HG03354 (cell line): ENCODE data around the gene YBX3.
A peak's percentile ranks its signal among the peaks of the same experiment; 100 is the strongest.

ENCODE experiments used
- ATAC-seq: cut with Tn5 transposase; IDR thresholded peaks from one replicate; pipeline ENCODE4 v1.9.1; 2021; ENCODE audit warnings: mild to moderate bottlenecking; ENCODE audit not compliant: unreplicated experiment, poor library complexity, severe bottlenecking

YBX3 gene

DNA sequence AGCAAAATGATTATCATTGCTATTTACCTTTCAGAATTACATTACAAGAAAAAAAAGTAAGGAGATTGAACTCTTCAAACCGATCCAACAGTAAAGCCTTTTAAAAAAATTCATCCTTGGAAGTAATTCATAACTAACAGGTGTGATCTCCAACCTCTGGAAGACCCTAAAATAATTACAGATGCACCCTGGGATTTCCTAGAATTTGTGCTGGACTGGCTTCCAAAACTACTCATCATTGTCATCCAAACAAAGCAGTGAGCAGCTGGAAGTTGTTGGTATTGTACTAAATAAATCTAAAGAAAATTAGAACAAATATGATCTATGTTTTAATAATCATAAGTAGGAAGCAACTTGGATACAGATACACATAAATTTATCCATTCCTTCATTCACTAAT lies 1.9 kb upstream of the YBX3 start:
- ATAC-seq: no peak

DNA sequence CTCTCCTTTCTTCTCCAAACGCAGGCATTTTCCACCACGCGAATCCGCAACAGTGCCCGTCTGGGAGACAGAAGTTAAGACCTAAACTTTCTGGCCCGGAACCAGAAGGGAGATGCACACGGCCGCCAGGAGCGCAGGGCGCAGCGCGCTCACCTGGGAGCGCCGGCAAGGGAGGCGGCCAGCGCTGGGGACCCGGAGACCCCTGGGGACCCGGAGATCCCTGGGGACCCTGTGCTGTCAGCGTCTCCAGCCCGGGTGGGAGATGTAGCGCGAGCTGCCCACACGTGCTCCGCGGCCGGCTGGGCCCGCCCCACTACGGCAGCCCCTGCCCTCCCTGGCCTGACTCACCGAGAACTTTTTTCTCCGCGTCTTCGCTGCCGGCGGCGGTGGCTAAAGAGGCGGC lies 620 bp downstream of the YBX3 start:
- peak; percentile 53 for ATAC-seq

DNA sequence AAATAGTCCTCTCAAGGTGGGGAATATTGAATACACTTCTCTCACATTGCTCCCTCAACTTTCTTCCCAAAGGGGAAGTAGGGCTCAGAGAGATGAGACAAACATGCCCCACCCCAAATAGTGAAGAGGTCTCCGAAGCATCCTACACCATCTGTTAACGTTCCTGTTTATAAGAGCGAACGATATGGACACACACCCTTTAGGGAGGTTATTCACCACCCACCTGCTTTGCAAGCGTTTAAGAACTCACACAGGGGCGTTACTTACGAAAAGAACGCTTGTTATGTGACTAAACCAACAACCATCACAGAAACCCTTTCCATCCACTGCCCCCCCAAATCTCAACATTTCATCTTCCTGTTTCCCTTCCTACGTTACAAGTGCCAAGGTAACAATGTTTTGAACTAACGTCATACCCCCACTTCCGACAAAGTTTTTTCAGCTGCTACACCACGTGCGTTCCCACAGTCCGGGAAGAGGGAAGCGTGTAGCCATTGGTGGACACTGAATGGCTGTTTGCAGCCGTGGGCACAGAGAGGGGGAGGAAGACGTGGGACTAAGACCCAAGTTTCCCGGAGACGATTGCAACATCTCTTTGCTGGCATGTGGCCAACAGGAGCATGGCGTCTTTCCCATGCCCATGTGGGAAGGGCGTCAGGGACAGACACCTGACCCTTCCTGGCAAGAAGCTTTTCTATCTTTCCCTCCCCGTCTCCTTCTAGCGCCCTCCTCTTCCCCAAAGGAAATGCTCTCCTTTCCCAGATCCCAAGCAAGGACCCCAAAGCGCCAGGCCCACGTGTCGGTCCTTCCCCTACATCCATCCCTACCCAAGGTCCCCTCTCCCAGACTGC lies 1.2 kb downstream of the YBX3 start:
- ATAC-seq: peak; percentile 51

DNA sequence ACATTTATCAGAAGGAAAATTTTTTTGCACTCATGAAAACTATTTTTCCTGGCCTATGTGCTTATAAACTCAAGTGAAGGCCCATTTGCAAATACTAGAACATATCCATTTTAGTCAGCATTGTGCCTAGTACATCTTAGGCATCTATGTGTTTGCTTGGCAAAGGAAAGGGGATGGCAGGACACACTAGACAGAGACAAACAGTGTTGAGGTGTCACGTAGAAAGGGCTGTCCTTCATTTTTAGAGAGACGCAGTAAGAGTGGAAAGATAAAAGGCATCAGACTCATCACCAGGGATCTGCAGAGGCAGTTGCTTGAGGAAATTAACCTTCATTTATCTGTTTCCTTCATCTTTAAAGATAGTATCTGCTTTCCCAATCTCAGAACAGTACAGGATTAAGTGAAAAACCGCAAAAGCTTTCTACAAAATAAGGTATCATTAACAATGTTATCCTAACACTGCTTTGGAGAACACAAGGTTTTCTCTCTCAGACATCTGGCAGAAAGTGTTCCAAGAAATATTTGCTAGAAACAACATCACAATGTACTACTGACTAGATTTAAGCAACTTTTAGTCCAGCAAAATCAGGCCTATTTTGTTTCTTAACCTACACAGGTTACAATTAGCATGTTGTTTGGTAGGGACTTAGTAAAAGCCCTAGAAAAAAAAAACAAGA lies 2.0 kb downstream of the YBX3 start:
- ATAC-seq: no peak

DNA sequence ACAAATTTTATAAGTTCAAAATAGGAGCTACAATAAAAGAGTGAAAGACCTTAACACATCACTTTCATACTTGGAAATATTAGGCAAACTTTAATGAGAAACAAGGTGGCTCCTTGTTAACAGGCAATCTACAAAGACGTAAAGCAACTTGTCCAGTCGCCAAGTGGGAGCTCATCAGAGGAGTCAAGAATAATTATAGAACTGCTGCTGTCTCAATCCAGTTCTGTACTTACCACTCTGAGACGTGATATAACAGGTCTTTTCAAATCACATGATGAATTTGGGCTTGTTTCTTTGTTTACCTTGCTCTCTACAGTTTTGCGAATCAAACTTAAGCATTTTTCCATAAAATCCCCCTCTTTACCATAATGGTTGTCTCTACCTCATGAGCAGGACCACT lies 3.6 kb downstream of the YBX3 start:
- ATAC-seq: no peak

DNA sequence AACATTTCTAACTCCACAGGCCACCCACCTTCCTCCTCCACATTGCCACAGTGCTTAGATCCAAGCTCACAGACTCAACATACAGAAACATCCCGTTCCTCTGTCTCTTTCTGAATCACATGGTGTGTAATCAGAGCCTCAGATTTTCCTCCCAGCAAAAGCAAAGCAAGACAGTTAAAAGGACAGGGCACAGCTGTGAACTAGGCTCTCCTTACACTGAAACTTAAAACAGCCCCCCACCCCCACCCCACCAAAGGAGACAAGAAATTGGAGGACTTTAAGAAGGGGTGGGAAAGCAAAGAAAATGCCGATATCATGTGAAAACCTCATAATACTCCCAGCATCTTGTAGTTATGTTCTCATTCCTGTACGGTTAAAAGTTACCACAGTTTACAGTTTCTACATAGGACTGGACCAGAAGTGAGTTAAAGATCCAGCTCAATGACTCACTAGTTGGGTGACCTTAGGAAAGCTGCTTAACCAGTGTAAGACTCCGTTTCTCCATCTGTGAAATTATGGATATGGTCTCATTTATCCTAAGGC lies 4.8 kb downstream of the YBX3 start:
- ATAC-seq: no peak

DNA sequence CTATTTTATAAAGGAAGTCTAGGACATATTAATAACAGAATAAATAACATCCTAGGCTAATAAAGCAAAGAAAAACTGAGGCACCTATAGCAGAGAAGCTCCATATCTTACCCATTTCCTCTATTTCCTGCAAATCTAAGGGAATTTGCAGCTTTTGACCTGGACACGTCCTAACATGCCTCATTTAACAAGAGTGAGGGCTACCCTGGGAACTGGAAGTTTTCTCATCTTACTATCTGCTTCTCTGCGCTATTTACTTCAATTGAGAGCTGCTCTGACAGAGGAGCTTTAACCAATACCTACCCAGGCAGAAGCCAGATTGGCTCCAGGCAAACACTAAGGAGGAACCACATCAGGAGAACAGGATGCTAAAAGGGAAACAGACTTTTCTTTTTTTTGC lies 5.7 kb downstream of the YBX3 start:
- no peak for ATAC-seq

DNA sequence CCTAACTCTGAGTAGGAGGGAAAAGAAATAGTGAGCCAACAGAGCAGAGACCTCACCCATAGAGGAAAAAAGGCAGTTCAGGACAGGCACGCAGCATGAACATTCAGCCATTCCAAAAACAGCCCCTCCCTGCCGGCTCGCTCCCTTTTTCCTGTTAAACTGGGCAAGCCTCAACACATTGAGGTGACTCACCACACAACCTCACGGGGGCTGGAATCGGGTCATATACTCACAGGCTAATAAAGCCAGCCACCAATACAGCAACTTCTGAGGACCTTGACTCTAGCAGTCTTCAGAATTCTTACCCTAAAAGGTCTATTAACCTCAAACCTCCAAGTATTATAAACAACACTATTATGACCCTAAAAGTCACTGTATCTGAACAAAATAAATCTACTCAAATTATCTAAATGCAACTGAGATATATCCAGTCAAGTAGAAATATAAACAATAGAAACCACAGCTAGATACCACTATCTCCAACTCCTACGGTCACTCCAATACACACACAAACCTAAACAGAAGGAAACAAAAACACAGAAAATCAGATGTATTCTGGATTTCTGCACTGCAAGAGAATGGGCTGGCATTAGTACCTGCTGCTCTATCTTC lies 6.3 kb downstream of the YBX3 start:
- ATAC-seq: no peak

DNA sequence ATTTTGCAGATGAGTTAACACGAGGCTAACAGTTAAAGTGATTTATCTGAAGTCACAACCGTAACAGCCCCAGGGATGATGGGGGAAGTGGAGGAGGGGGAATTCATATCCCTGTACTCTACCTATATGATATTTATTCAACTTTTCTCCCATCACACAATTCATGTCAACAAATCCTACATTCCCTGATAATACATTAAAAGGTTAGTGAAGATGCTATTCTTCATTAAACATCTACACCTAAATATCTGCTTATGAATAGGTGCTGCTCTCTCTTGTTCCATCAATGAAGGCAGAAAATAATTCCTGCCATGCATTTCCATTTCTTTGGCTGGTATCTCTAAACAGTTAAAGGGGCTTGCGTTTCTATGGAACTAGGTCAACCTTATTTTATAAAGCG lies 6.8 kb downstream of the YBX3 start:
- no peak for ATAC-seq

DNA sequence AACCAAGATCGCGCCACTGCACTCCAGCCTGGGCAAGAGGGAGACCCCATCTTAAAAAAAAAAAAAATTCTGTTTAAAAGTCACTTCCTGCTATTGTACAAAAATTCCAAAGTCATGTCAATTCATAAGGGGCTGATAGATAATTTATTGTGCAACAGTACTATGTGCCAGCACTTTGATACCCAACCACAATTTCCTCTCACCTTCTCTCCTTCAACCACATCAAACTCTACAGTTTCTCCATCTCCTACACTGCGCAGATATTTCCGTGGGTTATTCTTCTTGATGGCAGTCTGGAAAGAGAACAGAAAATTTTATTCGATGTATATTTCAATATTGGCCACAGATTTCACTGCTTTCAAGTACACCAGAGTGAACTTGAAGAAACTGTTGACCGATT lies 7.6 kb downstream of the YBX3 start:
- no peak for ATAC-seq

DNA sequence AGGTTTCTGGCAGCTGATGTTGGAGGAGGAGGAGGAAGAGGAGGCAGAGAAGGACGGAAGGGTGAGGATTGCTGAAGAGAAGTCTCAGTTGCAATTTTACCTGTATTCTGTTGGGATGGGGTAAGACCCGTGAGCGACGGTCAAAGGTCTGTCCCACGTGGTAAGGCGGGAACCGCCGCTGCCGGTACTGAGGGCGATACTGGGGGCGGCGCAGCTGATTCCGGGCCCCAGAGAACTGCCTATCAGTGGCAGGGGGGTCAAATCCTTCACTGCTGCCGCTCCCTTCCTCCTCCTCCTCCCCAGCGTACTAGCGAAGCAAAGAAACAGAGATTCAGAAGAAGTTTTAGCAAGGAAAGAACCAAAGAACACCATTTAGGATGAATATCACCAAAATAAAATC lies 13.3 kb downstream of the YBX3 start:
- no peak for ATAC-seq

DNA sequence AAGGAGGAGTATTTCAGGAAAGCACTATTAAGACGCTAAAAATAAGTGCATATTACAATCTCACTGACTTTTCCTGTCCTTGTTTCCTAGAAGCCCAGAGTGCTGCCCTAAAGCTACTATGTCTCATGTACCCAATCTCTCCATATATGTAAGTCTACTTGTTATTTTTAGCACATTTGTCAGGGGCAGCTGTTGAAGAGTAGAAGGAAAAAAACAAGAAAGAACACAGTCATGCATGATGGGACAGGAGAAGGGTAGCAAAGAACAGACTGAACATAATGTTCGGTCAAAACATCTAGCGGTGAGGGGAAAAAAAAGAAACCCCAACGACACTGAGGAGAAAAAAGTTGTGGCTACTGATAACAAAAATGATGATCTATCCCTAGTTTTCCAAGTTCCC lies 14.3 kb downstream of the YBX3 start:
- no peak for ATAC-seq

DNA sequence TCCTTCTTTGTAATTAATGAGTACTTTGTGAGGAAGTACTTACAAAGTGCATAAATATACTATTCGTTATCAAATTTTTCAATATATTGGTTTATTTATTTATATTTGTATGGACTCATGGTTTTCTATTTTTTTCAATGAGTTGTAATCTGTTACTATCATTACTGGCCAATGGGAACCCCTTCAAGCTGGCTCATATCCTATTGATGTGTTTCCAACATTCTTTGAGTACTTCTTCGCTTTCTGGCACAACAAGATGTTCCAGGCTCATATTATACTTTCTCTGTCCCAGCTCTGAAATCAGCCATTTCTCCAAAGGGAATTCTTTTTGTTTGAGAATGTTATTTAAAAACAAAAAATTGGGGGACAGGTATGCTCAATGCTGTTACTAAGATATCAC lies 17.5 kb downstream of the YBX3 start:
- ATAC-seq: no peak

DNA sequence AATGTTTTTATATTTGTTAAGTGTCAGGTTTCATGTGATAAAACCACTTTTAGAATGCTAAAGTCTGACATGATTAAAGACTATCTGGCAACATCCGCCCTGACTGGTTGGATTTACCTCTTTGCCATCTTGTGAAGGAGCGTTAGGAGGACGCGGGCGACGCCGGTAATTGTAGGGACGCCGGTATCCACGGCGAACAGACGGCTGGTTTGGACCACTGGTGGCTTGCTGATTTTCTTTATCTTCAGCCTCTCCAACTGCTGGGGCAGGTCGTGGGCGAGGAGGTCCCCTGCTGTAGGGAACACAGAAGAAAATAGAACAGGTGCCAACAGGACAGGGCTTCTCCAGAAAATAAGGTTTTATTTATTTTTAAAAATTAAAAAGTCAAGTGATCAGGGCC lies 21.3 kb downstream of the YBX3 start:
- ATAC-seq: no peak

DNA sequence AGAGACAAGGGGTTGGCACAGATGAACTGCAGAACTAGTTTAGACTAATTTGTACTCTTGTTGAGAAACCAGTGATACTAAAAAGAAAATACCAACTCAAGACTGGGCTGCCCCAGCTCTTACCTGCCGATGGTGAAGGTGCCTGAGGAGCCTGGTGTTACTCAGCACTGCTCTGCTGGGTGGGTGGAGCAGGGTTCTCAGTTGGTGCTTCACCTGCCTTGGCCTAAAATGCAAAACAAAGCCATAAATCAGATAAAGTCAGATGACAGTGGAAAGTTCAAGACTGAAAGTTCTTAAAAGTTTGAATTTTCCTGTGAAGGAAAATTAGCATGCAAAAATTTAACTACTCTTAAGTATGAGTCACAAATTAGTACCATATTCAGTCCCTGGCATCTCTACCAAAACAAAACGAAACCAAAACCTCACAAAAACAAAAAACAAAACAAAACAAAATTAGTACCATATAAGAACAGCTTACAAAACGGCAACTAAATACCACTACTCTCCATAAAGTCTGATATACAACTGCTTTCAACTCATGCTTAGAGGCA lies 21.9 kb downstream of the YBX3 start:
- peak; percentile 76 for ATAC-seq

DNA sequence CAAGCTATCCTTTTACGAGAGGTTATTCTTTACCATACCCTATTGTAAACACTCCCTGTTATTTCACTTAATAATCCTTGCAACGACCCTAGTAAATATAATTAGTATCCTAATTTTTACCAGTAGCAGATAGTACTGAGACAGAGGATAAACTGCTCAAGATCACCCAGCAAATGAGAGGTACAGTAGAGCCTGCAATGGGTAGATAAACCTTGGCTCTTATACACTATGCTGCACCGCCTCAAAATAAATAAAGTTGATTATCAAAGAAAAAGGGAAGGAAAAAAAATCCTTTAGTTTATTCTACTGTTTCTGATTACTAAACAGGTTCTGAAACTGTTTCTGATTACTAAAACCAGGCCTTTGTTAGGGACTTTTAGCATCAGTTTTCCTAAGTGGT lies 22.5 kb downstream of the YBX3 start:
- no peak for ATAC-seq

DNA sequence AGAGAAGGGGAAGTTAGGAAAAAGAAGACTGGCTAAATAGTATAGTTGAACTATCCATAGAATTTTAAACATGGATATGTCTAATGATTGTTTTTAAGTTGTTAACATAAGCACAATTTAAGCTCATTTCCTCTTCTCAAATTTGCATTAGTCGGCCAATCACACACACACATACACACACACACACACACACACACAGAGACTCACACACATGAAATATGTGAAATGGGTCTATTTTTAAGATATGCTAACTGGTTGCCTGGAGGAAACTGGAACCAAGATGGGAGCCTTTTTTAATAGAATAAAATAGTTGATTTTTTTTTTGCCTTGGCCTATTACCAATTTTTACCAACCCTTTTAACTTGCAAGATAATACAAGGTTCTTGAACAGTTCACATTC lies 25.3 kb downstream of the YBX3 start:
- no peak for ATAC-seq

DNA sequence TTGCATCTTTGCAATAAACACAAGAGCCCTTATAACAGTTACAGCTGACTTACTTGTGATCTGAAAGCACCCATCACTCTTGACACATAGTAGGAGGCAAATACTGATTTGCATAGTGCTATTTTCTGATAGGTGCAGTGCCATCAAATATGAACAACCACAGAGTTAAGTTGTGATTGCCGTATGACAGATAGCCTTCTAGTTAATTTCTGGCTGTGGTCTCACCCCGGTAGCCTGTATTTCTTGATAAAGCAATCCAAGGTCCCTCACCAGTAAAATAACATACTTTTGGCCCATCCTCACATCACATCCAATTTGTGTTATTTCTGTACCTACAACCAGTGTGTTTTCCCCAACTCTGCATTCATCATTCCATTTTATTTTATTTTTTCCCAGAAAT lies 26.0 kb downstream of the YBX3 start:
- no peak for ATAC-seq

DNA sequence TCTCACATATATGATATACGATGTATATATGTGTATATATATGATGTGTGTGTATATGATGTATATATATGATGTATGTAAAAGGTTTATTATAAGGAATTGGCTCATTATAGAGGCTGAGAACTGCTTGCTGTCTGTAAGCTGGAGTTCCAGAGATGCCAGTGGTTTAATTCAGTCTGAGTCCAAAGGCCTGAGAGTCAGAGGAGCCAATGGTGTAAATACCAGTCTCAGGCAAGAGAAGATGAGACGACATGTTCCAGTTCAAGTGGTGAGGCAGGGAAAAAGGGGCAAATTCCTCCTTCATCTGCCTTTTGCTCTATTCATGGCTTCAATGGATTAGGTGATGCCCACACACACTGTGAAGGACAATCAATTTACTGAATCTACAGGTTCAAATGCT lies 32.2 kb downstream of the YBX3 start:
- ATAC-seq: no peak

DNA sequence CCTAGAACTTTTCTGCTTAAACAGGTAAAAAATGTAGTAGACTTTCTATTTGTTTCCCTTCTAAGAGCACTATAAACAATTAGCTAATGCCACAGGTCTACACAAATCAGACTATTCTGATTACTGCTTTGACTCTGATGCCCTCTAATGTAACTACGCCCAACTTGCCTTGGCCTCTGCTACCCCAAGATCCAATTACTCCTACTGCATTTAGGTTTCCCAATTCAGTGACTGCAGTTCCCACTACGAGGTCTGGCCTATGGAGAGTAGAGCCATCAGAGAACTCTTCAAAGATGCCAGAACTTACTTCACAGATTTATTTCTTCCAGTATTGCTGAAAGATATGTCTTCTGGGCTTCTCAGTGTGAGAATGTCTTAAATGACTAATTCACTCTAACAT lies 34.0 kb downstream of the YBX3 start:
- no peak for ATAC-seq

DNA sequence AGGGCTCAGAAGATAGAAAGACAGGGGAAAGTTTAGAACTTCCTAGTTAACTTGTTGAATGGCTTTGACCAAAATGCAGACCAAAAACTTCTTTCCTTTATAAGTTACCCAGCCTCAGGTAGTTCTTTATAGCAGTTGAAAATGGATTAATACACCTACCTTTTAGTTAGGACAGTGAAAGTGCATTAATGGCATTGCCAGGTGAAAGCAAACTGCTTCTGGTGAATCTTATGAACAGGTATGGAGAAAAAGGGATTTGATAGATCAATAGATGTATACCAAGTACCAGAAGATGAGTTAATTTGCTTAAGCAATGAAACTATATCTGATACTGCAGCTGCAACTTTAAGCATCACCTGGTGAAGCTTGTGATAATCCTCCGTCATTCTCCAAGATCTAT lies 35.1 kb downstream of the YBX3 start:
- ATAC-seq: no peak
